ENCODE results near the gene WFDC2. TPM values are rescaled to one million over a fixed set of nuclear protein-coding genes. Genes with fewer than 3 reads are reported as not detected.

Gene WFDC2
- total and polyA plus RNA-seq, 2 donors (not counting 3 experiments of a cell fraction or from before 2014, with no cell fraction given): not detected

DNA sequence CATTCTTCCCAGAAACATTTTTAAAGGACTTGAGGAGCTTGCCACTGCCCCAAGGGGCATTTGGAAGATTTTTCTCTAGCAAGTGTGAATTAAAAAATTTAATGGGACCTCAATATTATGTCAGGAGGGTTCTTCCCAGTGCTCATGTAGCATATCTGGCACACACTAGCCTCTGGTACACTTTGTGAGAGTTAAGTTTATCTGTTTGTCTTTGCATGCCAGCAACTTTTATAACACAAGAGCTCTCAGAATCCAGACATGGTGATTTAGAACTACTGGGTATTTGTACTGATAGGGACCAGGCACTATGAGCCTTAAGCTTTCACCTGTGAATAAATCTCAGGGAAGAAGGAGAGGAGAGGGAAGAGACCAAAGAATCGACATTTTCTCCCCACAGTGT is 33.0 kb downstream of the WFDC2 start:
- no peak overlapping the region for H2AFZ ChIP-seq (ENCODE audit: low read depth, low read length)
- ChIA-PET POLR2A (no interaction called here), CTCF (interaction anchor here (1.0 kb wide), 1 partner anchor 129 kb away, joined by 3 read pairs; no protein-coding TSS in a partner anchor)
- H3K4me3 ChIP-seq (replicated peaks in 1 of 3; ENCODE audit: insufficient read depth in 1 of 3, low read depth in 1 of 3, low read length in 3 of 3): no peak overlapping the region
- H3K4me1 ChIP-seq (ENCODE audit: control insufficient read depth, extremely low read depth, insufficient read depth, low read length): no peaks in the 10 kb centered on the region
- no peaks in the 10 kb centered on the region for H3K9me3 ChIP-seq (replicated peaks; ENCODE audit: control insufficient read depth, insufficient read depth, low read length)
- no peak overlapping the region for H3K9ac ChIP-seq (replicated peaks; ENCODE audit: extremely low read depth, insufficient read depth, low read length)
- H3K36me3 ChIP-seq (ENCODE audit: control insufficient read depth in 2 of 2, extremely low read depth in 1 of 2, insufficient read depth in 2 of 2, low read length in 2 of 2): no peaks in the 10 kb centered on the region
- no peaks in the 10 kb centered on the region for H3K9me1 ChIP-seq (replicated peaks; ENCODE audit: control insufficient read depth, extremely low read depth, insufficient read depth, low read length)
- TF ChIP-seq JUN (IDR thresholded peaks at IDR 0.05; ENCODE audit: borderline replicate concordance, insufficient read depth, insufficient read length, low read depth) (no peak), POLR2AphosphoS5 (IDR thresholded peaks at IDR 0.05; ENCODE audit: insufficient read depth, low read depth, low read length) (no peak), EZH2 (IDR thresholded peaks at IDR 0.05; ENCODE audit: borderline replicate concordance, low read depth, low read length, severe bottlenecking) (no peak), MYC (IDR thresholded peaks at IDR 0.05; ENCODE audit: low read depth, low read length) (no peak), POLR2A (IDR thresholded peaks at IDR 0.05; ENCODE audit: low read depth, low read length) (no peak), FOS (IDR thresholded peaks at IDR 0.05; ENCODE audit: borderline replicate concordance, insufficient read depth, low read length) (no peak), GATA2 (IDR thresholded peaks at IDR 0.05; ENCODE audit: insufficient read depth, insufficient read length, low read depth, low read length) (no peak)
- TF ChIP-seq, protein P1, sequence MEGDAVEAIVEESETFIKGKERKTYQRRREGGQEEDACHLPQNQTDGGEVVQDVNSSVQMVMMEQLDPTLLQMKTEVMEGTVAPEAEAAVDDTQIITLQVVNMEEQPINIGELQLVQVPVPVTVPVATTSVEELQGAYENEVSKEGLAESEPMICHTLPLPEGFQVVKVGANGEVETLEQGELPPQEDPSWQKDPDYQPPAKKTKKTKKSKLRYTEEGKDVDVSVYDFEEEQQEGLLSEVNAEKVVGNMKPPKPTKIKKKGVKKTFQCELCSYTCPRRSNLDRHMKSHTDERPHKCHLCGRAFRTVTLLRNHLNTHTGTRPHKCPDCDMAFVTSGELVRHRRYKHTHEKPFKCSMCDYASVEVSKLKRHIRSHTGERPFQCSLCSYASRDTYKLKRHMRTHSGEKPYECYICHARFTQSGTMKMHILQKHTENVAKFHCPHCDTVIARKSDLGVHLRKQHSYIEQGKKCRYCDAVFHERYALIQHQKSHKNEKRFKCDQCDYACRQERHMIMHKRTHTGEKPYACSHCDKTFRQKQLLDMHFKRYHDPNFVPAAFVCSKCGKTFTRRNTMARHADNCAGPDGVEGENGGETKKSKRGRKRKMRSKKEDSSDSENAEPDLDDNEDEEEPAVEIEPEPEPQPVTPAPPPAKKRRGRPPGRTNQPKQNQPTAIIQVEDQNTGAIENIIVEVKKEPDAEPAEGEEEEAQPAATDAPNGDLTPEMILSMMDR (IDR thresholded peaks at IDR 0.05; ENCODE audit: extremely low read depth in 1 of 2, insufficient read depth in 1 of 2, low read depth in 1 of 2, low read length in 2 of 2): no peak
- TF ChIP-seq, protein P2, sequence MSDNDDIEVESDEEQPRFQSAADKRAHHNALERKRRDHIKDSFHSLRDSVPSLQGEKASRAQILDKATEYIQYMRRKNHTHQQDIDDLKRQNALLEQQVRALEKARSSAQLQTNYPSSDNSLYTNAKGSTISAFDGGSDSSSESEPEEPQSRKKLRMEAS (IDR thresholded peaks at IDR 0.05; ENCODE audit: insufficient read depth, insufficient read length): no peak
- peaks cover 3% of the 10 kb centered on the region in 2 experiments for H3K27me3 ChIP-seq (ENCODE audit: control insufficient read depth in 2 of 2, insufficient read depth in 2 of 2, low read length in 2 of 2)
- DNase-seq (ENCODE audit: low read depth, low spot score) (no peak), FAIRE-seq (no peak)
- no peak overlapping the region for H3K4me2 ChIP-seq (ENCODE audit: insufficient read depth, low read length)
- no peaks in the 10 kb centered on the region for H4K20me1 ChIP-seq (replicated peaks; ENCODE audit: control insufficient read depth, extremely low read depth, insufficient read depth, low read length)
- dilution Hi-C loops (cut with MboI; ENCODE audit: extremely low pct_ligation_motif_present, low sequenced_read_pairs) (no loop called here), intact Hi-C loops (cut with micrococcal nuclease) (no loop called here)
- BruUV-seq (replicated peaks): no TSS peak
- no peaks in the 10 kb centered on the region for H3K79me2 ChIP-seq (ENCODE audit: control insufficient read depth, insufficient read depth, low read length)
- no peak overlapping the region for H3K27ac ChIP-seq (ENCODE audit: insufficient read depth, low read depth, low read length)

All from endothelial cell of umbilical vein (primary cell).